ENCODE results near the gene CTPS1. TPM values are rescaled to one million over a fixed set of nuclear protein-coding genes. Genes with fewer than 3 reads are reported as not detected.

CTPS1 gene
- total RNA-seq, 1 experiment from 2014 or later: 69.9 TPM

DNA sequence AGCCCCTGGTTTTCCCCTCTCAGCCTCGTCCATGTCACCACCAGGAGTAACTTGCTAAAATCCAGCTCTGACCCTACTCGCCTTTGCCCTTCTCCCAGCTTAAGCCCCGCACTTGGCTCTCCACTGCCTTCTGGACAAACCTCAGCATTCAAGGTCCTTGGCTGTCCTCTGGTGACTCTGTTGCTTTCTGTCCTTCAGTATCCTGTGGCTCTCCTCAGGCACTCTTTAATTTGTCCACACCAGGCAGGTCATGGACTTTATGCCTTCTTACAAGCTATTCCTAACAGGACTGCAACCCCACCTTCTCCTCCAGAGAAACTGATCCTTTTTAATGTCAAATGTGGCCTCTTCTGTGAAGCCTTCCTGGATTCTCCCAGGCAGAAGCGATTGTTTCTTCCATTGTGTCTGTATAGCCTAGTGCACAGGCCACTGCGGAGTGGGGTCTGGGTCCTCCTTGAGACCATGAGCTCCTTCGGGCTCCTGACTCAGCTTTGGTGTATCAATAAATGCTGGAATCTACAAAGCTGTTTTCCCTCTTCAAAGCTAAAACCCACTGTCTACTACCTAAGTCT lies 26.7 kb upstream of the CTPS1 start:
- intact Hi-C loops (cut with micrococcal nuclease): loop anchor here (1.0 to 2.0 kb wide), 4 partner anchors 105 to 420 kb away; no protein-coding TSS in a partner anchor
- POLR2A ChIA-PET: interaction anchor here (0.6 to 2.2 kb wide), 8 partner anchors 55 to 442 kb away, joined by 3 to 11 read pairs (median 5); partner anchors contain the start of gene CITED4
- no peak overlapping the region for H3K4me3 Mint-ChIP-seq (ENCODE audit: unreplicated experiment)

DNA sequence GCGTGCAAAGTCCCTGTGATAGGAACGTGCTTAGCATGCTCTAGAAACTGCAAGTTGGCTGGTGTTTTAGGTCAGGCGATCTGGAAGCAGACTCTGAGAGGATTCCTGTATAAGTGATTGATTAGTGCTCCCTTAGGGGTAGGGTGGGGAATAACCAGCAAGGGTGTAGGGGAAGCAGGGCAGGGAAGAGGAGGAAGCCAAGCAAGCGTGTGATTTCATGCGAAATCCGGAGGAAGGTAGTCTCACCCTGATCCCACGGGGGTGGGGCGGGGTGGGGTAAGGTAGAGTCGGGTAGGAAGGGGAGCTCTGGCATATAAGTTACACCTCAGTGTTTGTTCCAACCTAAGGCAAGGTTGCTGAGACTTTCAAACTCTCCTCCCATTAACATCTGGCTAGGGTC lies 24.9 kb upstream of the CTPS1 start:
- CTCF ChIA-PET: interaction anchor here (1.1 to 17.0 kb wide), 5 partner anchors 10 to 422 kb away, joined by 3 to 609 read pairs (median 4); partner anchors contain the start of gene CITED4
- Mint-ChIP-seq H3K36me3 (ENCODE audit: insufficient read depth, unreplicated experiment) (no peaks in the 10 kb centered on the region), H3K27me3 (ENCODE audit: insufficient read depth, unreplicated experiment) (no peaks in the 10 kb centered on the region), H3K4me1 (ENCODE audit: insufficient read depth, unreplicated experiment) (no peaks in the 10 kb centered on the region), H3K27ac (ENCODE audit: low read depth, unreplicated experiment) (no peak overlapping the region), H3K9me3 (ENCODE audit: unreplicated experiment) (no peaks in the 10 kb centered on the region), H3K4me3 (ENCODE audit: unreplicated experiment) (no peak overlapping the region)
- intact Hi-C loops (cut with micrococcal nuclease): no loop called here
- BruUV-seq (replicated peaks): no TSS peak
- TF ChIP-seq, protein P1, sequence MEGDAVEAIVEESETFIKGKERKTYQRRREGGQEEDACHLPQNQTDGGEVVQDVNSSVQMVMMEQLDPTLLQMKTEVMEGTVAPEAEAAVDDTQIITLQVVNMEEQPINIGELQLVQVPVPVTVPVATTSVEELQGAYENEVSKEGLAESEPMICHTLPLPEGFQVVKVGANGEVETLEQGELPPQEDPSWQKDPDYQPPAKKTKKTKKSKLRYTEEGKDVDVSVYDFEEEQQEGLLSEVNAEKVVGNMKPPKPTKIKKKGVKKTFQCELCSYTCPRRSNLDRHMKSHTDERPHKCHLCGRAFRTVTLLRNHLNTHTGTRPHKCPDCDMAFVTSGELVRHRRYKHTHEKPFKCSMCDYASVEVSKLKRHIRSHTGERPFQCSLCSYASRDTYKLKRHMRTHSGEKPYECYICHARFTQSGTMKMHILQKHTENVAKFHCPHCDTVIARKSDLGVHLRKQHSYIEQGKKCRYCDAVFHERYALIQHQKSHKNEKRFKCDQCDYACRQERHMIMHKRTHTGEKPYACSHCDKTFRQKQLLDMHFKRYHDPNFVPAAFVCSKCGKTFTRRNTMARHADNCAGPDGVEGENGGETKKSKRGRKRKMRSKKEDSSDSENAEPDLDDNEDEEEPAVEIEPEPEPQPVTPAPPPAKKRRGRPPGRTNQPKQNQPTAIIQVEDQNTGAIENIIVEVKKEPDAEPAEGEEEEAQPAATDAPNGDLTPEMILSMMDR (IDR thresholded peaks at IDR 0.05; ENCODE audit: unreplicated experiment): no peak
- POLR2A ChIA-PET: no interaction called here
- DNase-seq (ENCODE audit: unreplicated experiment): no peak

More for the DNA sequence above, 26.7 kb upstream of the CTPS1 start:
- no TSS peak for BruUV-seq (replicated peaks)
- CTCF ChIA-PET: interaction anchor here (0.6 to 17.0 kb wide), 45 partner anchors 9 to 446 kb away, joined by 3 to 609 read pairs (median 4); partner anchors contain the start of gene CITED4
- H3K36me3 Mint-ChIP-seq (ENCODE audit: insufficient read depth, unreplicated experiment): peaks cover 5% of the 10 kb centered on the region
- no peaks in the 10 kb centered on the region for H3K9me3 Mint-ChIP-seq (ENCODE audit: unreplicated experiment)
- peaks cover 8% of the 10 kb centered on the region for H3K4me1 Mint-ChIP-seq (ENCODE audit: insufficient read depth, unreplicated experiment)
- DNase-seq (ENCODE audit: unreplicated experiment): no peak
- H3K27ac Mint-ChIP-seq (ENCODE audit: low read depth, unreplicated experiment): no peak overlapping the region
- H3K27me3 Mint-ChIP-seq (ENCODE audit: insufficient read depth, unreplicated experiment): no peaks in the 10 kb centered on the region
- TF ChIP-seq, protein P1 (IDR thresholded peaks at IDR 0.05; ENCODE audit: unreplicated experiment): no peak

DNA sequence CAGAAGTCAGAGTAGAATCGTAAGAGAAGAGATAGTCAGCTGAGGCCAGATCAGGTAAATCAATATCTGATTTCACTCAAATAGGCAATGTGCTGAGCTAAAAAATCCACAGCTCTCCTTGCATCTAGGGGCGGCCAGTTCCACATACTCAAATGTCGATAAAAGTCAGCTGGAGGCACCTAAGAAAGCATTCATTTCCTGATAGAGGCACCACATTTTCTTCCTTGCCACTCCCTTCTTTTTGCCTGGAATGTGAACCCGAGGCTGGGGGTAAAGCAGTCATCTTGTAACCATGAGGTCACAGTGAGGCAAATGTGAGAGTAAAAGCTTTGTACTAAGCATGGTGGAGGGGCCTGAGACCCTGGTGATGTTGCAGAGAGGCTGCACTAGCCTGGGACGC lies 24.2 kb upstream of the CTPS1 start:
- H3K4me1 Mint-ChIP-seq (ENCODE audit: insufficient read depth, unreplicated experiment): no peaks in the 10 kb centered on the region
- no TSS peak for BruUV-seq (replicated peaks)
- ChIA-PET POLR2A (no interaction called here), CTCF (interaction anchor here (1.1 to 17.0 kb wide), 4 partner anchors 11 to 422 kb away, joined by 3 to 609 read pairs (median 7); partner anchors contain the start of gene CITED4)
- intact Hi-C loops (cut with micrococcal nuclease): no loop called here
- no peak overlapping the region for H3K27ac Mint-ChIP-seq (ENCODE audit: low read depth, unreplicated experiment)
- H3K36me3 Mint-ChIP-seq (ENCODE audit: insufficient read depth, unreplicated experiment): no peaks in the 10 kb centered on the region
- TF ChIP-seq, protein P1 (IDR thresholded peaks at IDR 0.05; ENCODE audit: unreplicated experiment): no peak
- H3K4me3 Mint-ChIP-seq (ENCODE audit: unreplicated experiment): no peak overlapping the region
- H3K27me3 Mint-ChIP-seq (ENCODE audit: insufficient read depth, unreplicated experiment): no peaks in the 10 kb centered on the region
- DNase-seq (ENCODE audit: unreplicated experiment): no peak
- no peaks in the 10 kb centered on the region for H3K9me3 Mint-ChIP-seq (ENCODE audit: unreplicated experiment)

DNA sequence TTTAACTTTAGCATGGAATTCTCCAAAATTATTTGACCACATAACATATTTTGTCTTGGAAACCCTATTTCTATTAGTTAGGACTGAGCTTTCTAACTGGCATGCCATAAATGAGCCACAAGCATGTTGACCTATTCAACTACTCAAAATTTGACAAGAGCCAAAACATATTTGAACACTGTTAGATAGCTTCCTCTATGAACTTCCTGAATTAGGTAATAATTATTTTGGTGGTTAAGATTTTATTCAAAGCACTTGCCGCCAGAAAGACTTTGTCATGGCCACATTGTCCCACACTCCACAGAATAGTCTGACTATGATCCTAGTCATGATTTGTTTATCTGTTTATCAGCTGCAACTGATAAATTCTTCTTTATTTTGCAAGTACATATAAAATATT lies 23.1 kb upstream of the CTPS1 start:
- ChIA-PET CTCF (interaction anchor here (0.5 to 1.2 kb wide), 8 partner anchors 8 to 303 kb away, joined by 3 to 6 read pairs (median 4); no protein-coding TSS in a partner anchor), POLR2A (interaction anchor here (0.6 to 1.1 kb wide), 2 partner anchors 11 to 107 kb away, joined by 3 to 4 read pairs; no protein-coding TSS in a partner anchor)
- intact Hi-C loops (cut with micrococcal nuclease): no loop called here
- TF ChIP-seq, protein P1 (IDR thresholded peaks at IDR 0.05; ENCODE audit: unreplicated experiment): no peak
- Mint-ChIP-seq H3K9me3 (ENCODE audit: unreplicated experiment) (no peaks in the 10 kb centered on the region), H3K27ac (ENCODE audit: low read depth, unreplicated experiment) (no peak overlapping the region), H3K4me1 (ENCODE audit: insufficient read depth, unreplicated experiment) (no peaks in the 10 kb centered on the region), H3K27me3 (ENCODE audit: insufficient read depth, unreplicated experiment) (no peaks in the 10 kb centered on the region), H3K4me3 (ENCODE audit: unreplicated experiment) (no peak overlapping the region), H3K36me3 (ENCODE audit: insufficient read depth, unreplicated experiment) (no peaks in the 10 kb centered on the region)
- no peak for DNase-seq (ENCODE audit: unreplicated experiment)
- BruUV-seq (replicated peaks): no TSS peak
